ENCODE data around the gene SYT13. TPM values are rescaled to one million over a fixed set of nuclear protein-coding genes. Genes with fewer than 3 reads are reported as not detected.
A peak's percentile ranks its signal among the peaks of the same experiment; 100 is the strongest.

The SYT13 gene
- total RNA-seq, 4 donors from 2014 or later = 0.23 to 0.83 (median 0.42) TPM; not detected in 1

DNA sequence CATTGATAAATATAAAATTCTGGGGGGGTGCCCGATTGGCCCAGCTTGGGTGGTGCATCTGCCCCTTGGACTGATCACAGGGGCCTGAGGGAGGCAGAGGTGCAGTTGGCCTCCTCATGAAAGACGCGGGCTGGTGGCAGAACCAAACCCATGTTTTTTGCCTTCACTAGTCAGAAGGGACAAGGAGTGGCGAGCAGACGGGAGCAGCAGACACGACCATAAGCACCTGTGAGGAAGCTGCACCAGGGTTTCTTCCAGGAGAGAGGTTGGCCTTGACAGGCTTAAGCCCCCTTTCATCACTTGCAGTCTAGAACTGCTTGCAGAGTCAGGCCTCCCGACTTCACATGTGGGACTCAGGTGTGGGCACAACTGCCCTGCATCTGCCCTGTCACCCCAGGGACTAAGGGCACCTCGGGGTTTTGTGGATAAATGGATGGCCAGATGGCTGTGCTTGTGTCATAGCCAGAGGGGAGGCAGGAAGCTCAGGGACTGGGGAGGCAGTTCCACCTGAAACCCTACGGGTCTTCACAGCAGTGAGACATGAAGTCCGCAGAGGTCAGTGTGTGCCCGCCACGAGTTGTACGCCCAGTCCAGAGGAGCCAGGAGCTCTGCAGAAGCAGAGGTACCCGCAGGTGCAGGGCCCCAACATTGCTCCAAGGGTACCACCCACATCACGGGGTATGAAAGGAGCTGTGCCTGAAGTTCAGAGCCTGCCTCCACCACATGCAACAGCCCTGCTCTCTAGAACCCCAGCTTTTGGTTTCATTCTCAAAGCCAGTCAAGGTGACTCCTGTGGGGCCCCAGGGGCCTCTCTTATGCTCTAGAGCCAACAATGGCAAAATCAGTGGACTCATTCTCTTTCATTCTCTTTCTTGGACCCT lies 18.2 kb upstream of the SYT13 start:
- no peaks in the 10 kb centered on the region for H3K4me1 ChIP-seq
- no peaks in the 10 kb centered on the region for H3K27me3 ChIP-seq
- TF ChIP-seq, protein P1, sequence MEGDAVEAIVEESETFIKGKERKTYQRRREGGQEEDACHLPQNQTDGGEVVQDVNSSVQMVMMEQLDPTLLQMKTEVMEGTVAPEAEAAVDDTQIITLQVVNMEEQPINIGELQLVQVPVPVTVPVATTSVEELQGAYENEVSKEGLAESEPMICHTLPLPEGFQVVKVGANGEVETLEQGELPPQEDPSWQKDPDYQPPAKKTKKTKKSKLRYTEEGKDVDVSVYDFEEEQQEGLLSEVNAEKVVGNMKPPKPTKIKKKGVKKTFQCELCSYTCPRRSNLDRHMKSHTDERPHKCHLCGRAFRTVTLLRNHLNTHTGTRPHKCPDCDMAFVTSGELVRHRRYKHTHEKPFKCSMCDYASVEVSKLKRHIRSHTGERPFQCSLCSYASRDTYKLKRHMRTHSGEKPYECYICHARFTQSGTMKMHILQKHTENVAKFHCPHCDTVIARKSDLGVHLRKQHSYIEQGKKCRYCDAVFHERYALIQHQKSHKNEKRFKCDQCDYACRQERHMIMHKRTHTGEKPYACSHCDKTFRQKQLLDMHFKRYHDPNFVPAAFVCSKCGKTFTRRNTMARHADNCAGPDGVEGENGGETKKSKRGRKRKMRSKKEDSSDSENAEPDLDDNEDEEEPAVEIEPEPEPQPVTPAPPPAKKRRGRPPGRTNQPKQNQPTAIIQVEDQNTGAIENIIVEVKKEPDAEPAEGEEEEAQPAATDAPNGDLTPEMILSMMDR (IDR thresholded peaks at IDR 0.05) = no peak
- no peaks in the 10 kb centered on the region for H3K36me3 ChIP-seq
- no peaks in the 10 kb centered on the region for H3K9me3 ChIP-seq
- no peak for DNase-seq (ENCODE audit: extremely low spot score)
- no peak overlapping the region for H3K4me3 ChIP-seq
- H3K27ac ChIP-seq (replicated peaks in 1 of 4) = no peak overlapping the region
- WGBS = 92% methylated on average over 6 of the region's 15 CpGs
- intact Hi-C loops (cut with DNase I) = no loop called here

GRCh38 chr11:45303316-45303715 lies 17.2 kb upstream of the SYT13 start:
- no peaks in the 10 kb centered on the region for H3K9me3 ChIP-seq
- H3K27ac ChIP-seq (replicated peaks in 1 of 4) = no peak overlapping the region
- H3K36me3 ChIP-seq = no peaks in the 10 kb centered on the region
- intact Hi-C loops (cut with DNase I) = no loop called here
- no peaks in the 10 kb centered on the region for H3K27me3 ChIP-seq
- 93% methylated on average over 6 of the region's 6 CpGs for WGBS
- no peaks in the 10 kb centered on the region for H3K4me1 ChIP-seq
- TF ChIP-seq, protein P1 (IDR thresholded peaks at IDR 0.05) = no peak
- no peak for TF ChIP-seq POLR2A (IDR thresholded peaks at IDR 0.05; ENCODE audit: low read depth)
- no peak for TF ChIP-seq POLR2AphosphoS5 (IDR thresholded peaks at IDR 0.05)
- no peak for TF ChIP-seq EP300 (IDR thresholded peaks at IDR 0.05)
- H3K4me3 ChIP-seq = no peak overlapping the region
- DNase-seq (ENCODE audit: extremely low spot score) = peak; percentile 47

DNA sequence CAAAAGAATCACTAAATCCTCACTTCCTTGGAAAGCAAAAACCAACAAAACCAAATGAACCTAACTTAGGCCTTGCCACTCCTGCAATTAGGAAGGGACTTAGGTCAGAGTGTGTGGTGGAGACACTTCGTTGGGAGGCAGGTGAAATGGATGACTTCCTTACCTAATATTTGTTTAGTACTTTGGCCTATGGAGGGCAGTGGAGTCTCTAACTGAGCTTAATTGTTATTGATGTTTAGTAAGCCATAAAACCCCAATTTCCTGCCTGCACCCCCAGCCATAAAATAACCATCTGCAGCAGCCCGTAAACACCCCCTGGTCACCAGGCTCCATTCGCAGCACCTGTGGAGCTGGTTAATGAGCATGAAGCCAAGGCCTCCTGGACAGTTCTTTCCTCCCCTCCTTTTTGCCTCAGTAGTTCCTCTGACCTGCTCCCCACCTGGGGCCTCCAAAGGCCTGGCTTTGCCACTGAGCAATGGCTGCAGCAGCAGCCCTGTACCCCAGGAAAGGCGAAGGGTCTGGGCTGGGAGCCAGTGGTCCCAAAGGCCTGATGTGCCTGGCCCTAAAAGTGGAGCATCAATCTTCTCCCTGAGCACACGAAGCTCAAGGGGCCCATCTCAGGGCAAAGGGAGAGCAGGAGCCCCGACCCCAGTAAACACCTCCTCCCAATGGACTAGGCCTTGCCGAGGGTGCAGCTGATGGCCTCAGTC lies 15.6 kb upstream of the SYT13 start:
- no peak for TF ChIP-seq EP300 (IDR thresholded peaks at IDR 0.05)
- no peak for TF ChIP-seq POLR2AphosphoS5 (IDR thresholded peaks at IDR 0.05)
- TF ChIP-seq, protein P1 (IDR thresholded peaks at IDR 0.05) = no peak
- TF ChIP-seq POLR2A (IDR thresholded peaks at IDR 0.05; ENCODE audit: low read depth) = no peak
- intact Hi-C loops (cut with DNase I) = no loop called here
- peak; percentile 29 for DNase-seq (ENCODE audit: extremely low spot score)
- no peaks in the 10 kb centered on the region for H3K27me3 ChIP-seq
- no peak overlapping the region for H3K4me3 ChIP-seq
- no peaks in the 10 kb centered on the region for H3K36me3 ChIP-seq
- H3K27ac ChIP-seq (replicated peaks in 1 of 4) = no peak overlapping the region
- WGBS = 96% methylated on average over 3 of the region's 7 CpGs
- no peaks in the 10 kb centered on the region for H3K9me3 ChIP-seq
- H3K4me1 ChIP-seq = no peaks in the 10 kb centered on the region

- 84% methylated on average over 3 of the region's 3 CpGs for WGBS
- H3K4me1 ChIP-seq = no peaks in the 10 kb centered on the region
- H3K36me3 ChIP-seq = no peaks in the 10 kb centered on the region
- no peak overlapping the region for H3K27ac ChIP-seq (replicated peaks in 1 of 4)
- H3K9me3 ChIP-seq = no peaks in the 10 kb centered on the region
- intact Hi-C loops (cut with DNase I) = no loop called here
- no peak for TF ChIP-seq POLR2A (IDR thresholded peaks at IDR 0.05; ENCODE audit: low read depth)
- TF ChIP-seq, protein P1 (IDR thresholded peaks at IDR 0.05) = no peak
- TF ChIP-seq POLR2AphosphoS5 (IDR thresholded peaks at IDR 0.05) = no peak
- no peak for TF ChIP-seq EP300 (IDR thresholded peaks at IDR 0.05)
- H3K4me3 ChIP-seq = no peak overlapping the region
- DNase-seq (ENCODE audit: extremely low spot score) = peak; percentile 86
- H3K27me3 ChIP-seq = no peaks in the 10 kb centered on the region
Observed at GRCh38 chr11:45300715-45301114, 14.6 kb upstream of the SYT13 start.

Measured in esophagus muscularis mucosa (tissue), 4 donors.